Spleen (tissue), 11 donors: Measurements from ENCODE around the gene SOX11. TPM values are rescaled to one million over a fixed set of nuclear protein-coding genes. Genes with fewer than 3 reads are reported as not detected.

Experiments used
- DNase-seq: peaks from one replicate; pipeline ENCODE4 v3.0.0-alpha.2; 2020
- H3K27ac ChIP-seq, 8 donors: fragments of 200-600 bp; sonication (generic) in 7 of 8; 1 replicate in 4 of 8; 2 replicates in 4 of 8; pipeline versions ENCODE4 v1.5.0 to v1.8.0; 2016 to 2021; ENCODE audit warnings: inconsistent platforms in 4 of 8, mild to moderate bottlenecking in 4 of 8, moderate library complexity in 1 of 8
- H3K27me3 ChIP-seq, 7 donors: fragments of 200-600 bp; sonication (generic) in 6 of 7; replicated peaks in 1 of 7; 1 replicate in 4 of 7; 2 replicates in 3 of 7; pipeline versions ENCODE4 v1.5.0 to v1.8.0; 2016 to 2021; ENCODE audit warnings: inconsistent platforms in 3 of 7, mild to moderate bottlenecking in 1 of 7
- H3K36me3 ChIP-seq, 6 donors: fragments of 200-600 bp; sonication (generic) in 5 of 6; 1 replicate in 4 of 6; 2 replicates in 2 of 6; pipeline versions ENCODE4 v1.5.0 to v1.8.0; 2016 to 2021; ENCODE audit warnings: inconsistent platforms in 2 of 6
- H3K4me1 ChIP-seq, 6 donors: fragments of 200-600 bp; sonication (generic) in 5 of 6; 1 replicate in 3 of 6; 2 replicates in 3 of 6; pipeline versions ENCODE4 v1.5.0 to v1.8.0; 2016 to 2021; ENCODE audit warnings: inconsistent platforms in 3 of 6
- H3K4me3 ChIP-seq, 8 donors: fragments of 200-600 bp; sonication (generic) in 7 of 8; 1 replicate in 4 of 8; 2 replicates in 4 of 8; pipeline versions ENCODE4 v1.5.0 to v1.8.0; 2016 to 2021; ENCODE audit warnings: inconsistent platforms in 4 of 8, mild to moderate bottlenecking in 4 of 8, moderate library complexity in 2 of 8
- H3K9me3 ChIP-seq, 8 donors: fragments of 200-600 bp; sonication (generic) in 7 of 8; 1 replicate in 4 of 8; 2 replicates in 4 of 8; pipeline versions ENCODE4 v1.5.0 to v1.8.0; 2016 to 2021; ENCODE audit warnings: inconsistent platforms in 4 of 8
- CTCF ChIP-seq, 11 experiments: fragments of 200-600 bp in 7 of 11; fragments of 450-650 bp in 4 of 11; sonication (generic) in 4 of 11; IDR thresholded peaks in 8 of 11; conservative IDR thresholded peaks in 3 of 11; 1 replicate in 7 of 11; 2 replicates in 4 of 11; pipeline versions ENCODE4 v1.4.0 to v1.8.0; 2016 to 2021; ENCODE audit warnings: antibody characterized with exemption in 11 of 11, inconsistent platforms in 4 of 11, mild to moderate bottlenecking in 1 of 11
- POLR2A ChIP-seq, 3 donors: fragments of 450-650 bp; IDR thresholded peaks; one replicate each; pipeline ENCODE4 v1.5.1; 2017; ENCODE audit warnings: antibody characterized with exemption in 3 of 3, mild to moderate bottlenecking in 1 of 3
- POLR2AphosphoS5 ChIP-seq, 3 donors: sonication (generic); formaldehyde crosslinking; IDR thresholded peaks; one replicate each; pipeline ENCODE4 v1.5.1; 2017; ENCODE audit warnings: antibody characterized with exemption in 3 of 3
- WGBS, 5 donors: extraction: QIAGEN DNeasy Blood & Tissue Kit in 3 of 5; methylation state at CpG; one replicate each; pipeline versions ENCODE4 v1.1.5 to v1.1.7; 2013 to 2018; 5-methylcytosine and 5-hydroxymethylcytosine counted together
- intact Hi-C: fragments of 100-400 bp; cut with DNase I; formaldehyde crosslinking; loops from one replicate; pipeline ENCODE4 v1.15.0; 2023; ENCODE audit warnings: low total_unique reads
- polyA plus RNA-seq, 3 donors: library from polyadenylated mRNA; stranded (reverse); fragments of 200-250 nt; gene quantifications; one replicate each; pipeline ENCODE4 v1.2.1, GENCODE V29; 2013
- total RNA-seq, 7 donors: library from RNA; depleted of rRNA in 3 of 7; stranded (reverse); fragments of >200 nt in 3 of 7; fragmentation: NEBNext Ultra II Directional in 4 of 7; extraction: Animal tissue kit (Norgen Biotek cat#: 25700) in 4 of 7; gene quantifications; one replicate each; pipeline versions ENCODE4 v1.1.0 to v1.2.1, GENCODE V29; 2016 to 2021
- donor health status: healthy with polysubstance abuse.
- donor health status: DM: no; HTN: no; CAD: no; lungs with moderate emphysema.
- donor health status: DM: no; HTN: no; CAD: no.
- donor health status: Bipolar disorder and iron deficiency.
- donor health status: healthy.
- donor health status: DM: no; HTN: no; CAD: no.
- donor health status: DM: yes; HTN: yes; CAD: no.

The SOX11 gene
- total and polyA plus RNA-seq, 10 donors = 0.09 to 0.92 (median 0.29) TPM

DNA sequence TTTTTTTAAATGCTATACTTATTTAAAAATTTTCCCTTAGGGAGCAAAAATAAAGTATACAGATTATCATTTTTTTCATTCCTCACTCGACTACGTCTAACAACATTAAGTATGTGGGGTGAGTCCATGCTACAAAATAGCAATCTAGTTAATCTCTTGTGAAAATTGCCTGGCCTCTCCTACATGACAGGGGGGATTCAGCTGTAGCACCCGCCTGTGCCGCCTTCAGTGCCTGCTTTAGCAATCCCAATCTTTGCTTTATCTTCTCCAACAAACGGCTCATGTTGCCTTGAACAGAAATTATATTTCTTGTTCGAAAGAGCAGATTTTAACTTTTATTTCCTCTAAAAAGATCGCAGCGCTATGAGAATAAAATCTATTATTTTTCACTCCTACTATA, 2.4 kb upstream of the SOX11 start:
- peaks cover 0 to 71% (median 44%) of the 10 kb centered on the region in 7 donors for H3K27me3 ChIP-seq
- TF ChIP-seq CTCF (IDR thresholded peaks at IDR 0.05 in 8 of 11, conservative IDR thresholded peaks at IDR 0.05 in 3 of 11) (no peak), POLR2AphosphoS5 (IDR thresholded peaks at IDR 0.05) (no peak), POLR2A (IDR thresholded peaks at IDR 0.05) (no peak)
- no peak overlapping the region for H3K27ac ChIP-seq
- peaks cover 0 to 20% (median 0%) of the 10 kb centered on the region in 8 donors for H3K9me3 ChIP-seq
- H3K4me1 ChIP-seq = peaks cover 4 to 34% (median 23%) of the 10 kb centered on the region in 6 donors
- H3K36me3 ChIP-seq = no peaks in the 10 kb centered on the region
- no peak overlapping the region for H3K4me3 ChIP-seq
- intact Hi-C loops = no loop called here
- no peak for DNase-seq
- WGBS, 5 donors = 69 to 77% (median 73%) methylated on average over 8 of the region's 8 CpGs

DNA sequence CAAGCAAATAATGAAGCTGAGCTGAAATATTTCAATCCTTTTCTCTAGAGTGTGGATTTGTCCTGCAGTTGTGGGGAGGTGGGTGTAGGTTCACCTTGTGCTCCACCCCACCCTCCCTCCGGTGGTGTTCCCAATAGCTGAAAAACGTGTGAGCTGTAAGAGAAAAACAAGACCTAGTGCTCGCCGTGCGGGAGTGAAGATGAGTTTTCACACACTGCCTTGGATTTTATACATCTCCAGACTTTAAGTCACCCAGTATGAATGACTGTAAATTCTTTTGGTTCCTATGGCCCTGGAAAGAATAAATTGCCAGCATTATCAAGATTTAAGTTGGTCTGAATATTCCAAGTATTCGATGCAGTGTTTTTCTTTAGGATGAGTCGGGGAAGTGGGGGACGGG, 1.9 kb upstream of the SOX11 start:
- no peak for DNase-seq
- WGBS, 5 donors = 22 to 39% (median 29%) methylated on average over 8 of the region's 8 CpGs
- H3K9me3 ChIP-seq = peaks cover 0 to 20% (median 0%) of the 10 kb centered on the region in 8 donors

DNA sequence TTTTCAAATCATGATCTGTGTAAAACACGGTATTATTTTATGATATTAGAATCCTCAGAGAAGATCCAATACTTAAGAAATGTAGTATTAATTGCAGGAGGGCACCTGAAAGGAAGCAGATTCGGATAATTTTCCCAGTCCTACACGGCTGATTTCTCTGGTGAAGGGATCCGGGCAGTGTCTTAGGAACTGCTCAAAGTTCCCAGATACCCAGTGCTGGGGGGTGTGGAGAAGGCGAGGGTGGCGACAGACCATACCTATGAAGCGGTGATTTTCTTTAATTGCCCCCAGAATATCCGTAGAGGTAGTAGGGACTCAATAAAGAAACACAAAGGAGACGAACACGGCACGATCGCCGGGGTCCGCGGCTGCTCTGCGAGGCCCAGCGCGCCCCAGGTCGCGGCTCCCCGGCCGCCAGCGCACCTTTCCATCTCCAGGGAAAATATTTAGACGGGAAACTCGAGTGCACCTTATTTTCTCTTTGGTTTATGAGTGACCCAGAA, 1.4 kb upstream of the SOX11 start:
- peak overlapping the region in 5 of 8 donors; percentile 14 to 62 (median 34) for H3K4me3 ChIP-seq
- no peaks in the 10 kb centered on the region for H3K36me3 ChIP-seq
- WGBS, 5 donors = 4 to 16% (median 6%) methylated on average over 25 of the region's 25 CpGs
- H3K27me3 ChIP-seq = peaks cover 0 to 72% (median 54%) of the 10 kb centered on the region in 7 donors
- no peak for DNase-seq
- H3K27ac ChIP-seq = no peak overlapping the region
- H3K9me3 ChIP-seq = peaks cover 0 to 20% (median 0%) of the 10 kb centered on the region in 8 donors
- TF ChIP-seq POLR2A (IDR thresholded peaks at IDR 0.05) (no peak), CTCF (IDR thresholded peaks at IDR 0.05 in 8 of 11, conservative IDR thresholded peaks at IDR 0.05 in 3 of 11) (no peak), POLR2AphosphoS5 (IDR thresholded peaks at IDR 0.05) (no peak)
- peaks cover 5 to 40% (median 25%) of the 10 kb centered on the region in 6 donors for H3K4me1 ChIP-seq
- intact Hi-C loops = no loop called here

More for the DNA sequence above, 1.9 kb upstream of the SOX11 start:
- peaks cover 0 to 72% (median 50%) of the 10 kb centered on the region in 7 donors for H3K27me3 ChIP-seq
- intact Hi-C loops = no loop called here
- TF ChIP-seq POLR2AphosphoS5 (IDR thresholded peaks at IDR 0.05) (no peak), POLR2A (IDR thresholded peaks at IDR 0.05) (no peak), CTCF (IDR thresholded peaks at IDR 0.05 in 8 of 11, conservative IDR thresholded peaks at IDR 0.05 in 3 of 11) (no peak)
- H3K36me3 ChIP-seq = no peaks in the 10 kb centered on the region
- peaks cover 4 to 35% (median 23%) of the 10 kb centered on the region in 6 donors for H3K4me1 ChIP-seq
- H3K27ac ChIP-seq = no peak overlapping the region
- H3K4me3 ChIP-seq = no peak overlapping the region

GRCh38 chr2:5691221-5691984, 781 bp upstream of the SOX11 start:
- no peaks in the 10 kb centered on the region for H3K36me3 ChIP-seq
- intact Hi-C loops = no loop called here
- WGBS, 5 donors = 3 to 9% (median 4%) methylated on average over 63 to 83 of the region's 83 CpGs
- peak overlapping the region in 7 of 8 donors; percentile 20 to 62 (median 32) for H3K4me3 ChIP-seq
- DNase-seq = no peak
- peaks cover 10 to 47% (median 31%) of the 10 kb centered on the region in 6 donors for H3K4me1 ChIP-seq
- TF ChIP-seq CTCF (IDR thresholded peaks at IDR 0.05 in 8 of 11, conservative IDR thresholded peaks at IDR 0.05 in 3 of 11) = no peak
- no peak for TF ChIP-seq POLR2A (IDR thresholded peaks at IDR 0.05)
- TF ChIP-seq POLR2AphosphoS5 (IDR thresholded peaks at IDR 0.05) = no peak
- no peak overlapping the region for H3K27ac ChIP-seq
- H3K9me3 ChIP-seq = peaks cover 0 to 20% (median 0%) of the 10 kb centered on the region in 8 donors
- H3K27me3 ChIP-seq = peaks cover 0 to 75% (median 61%) of the 10 kb centered on the region in 7 donors
